ENCODE results near the gene GGACT.

Gene GGACT

DNA sequence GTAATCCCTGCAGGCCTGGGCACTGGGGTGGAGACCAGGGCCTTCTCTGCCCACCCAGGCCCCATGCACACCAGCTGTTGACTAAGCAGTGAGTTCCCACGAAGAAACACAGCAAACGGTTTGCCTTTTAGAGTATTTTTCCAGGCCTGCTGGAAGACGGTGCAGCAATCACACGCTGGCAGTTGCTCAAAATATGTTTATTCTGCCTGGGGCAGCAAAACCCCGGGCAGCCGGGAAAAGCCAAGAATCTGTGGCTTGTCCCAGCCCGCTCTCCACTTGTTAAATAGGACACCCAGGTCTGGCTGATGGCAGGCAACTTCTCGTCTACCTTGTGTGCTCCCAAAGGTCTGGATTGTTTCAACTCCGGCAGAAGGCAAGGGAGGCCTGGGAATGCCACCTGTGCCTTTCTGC, 40.8 kb downstream of the GGACT start:
- DNase-seq (ENCODE audit: low spot score) = no peak

DNA sequence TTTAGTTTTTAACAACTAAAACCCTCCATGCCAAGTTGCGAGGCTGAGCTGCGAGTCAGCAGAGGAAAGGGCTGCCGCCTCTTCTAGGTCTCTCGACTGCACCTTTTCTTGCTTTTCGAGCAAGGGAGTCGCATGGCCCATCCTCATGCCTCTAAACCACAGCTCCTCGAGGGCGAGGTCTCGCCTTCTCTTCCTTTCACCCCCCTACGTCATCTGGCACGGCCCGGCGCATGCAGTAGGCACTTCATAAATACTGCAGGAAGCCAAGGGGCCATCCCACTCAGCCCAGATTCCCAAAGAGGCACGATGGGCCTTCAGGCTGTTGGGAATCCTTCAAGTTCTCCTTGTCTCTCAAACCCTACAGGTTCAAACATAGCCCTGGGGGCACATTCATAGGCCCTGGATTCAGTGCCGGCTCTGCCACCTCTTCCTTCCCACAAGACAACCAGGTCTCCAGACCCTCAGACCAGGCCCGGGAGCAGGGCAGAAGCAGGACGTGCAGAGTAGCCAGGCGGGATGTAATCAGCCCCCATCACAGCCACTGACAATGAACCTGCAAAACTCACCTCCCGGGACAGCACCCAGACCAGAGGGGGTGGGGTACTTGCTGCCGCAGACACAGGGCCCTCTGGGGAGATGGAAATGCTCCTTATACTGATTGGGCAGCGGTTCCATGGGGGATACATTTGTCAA, 41.7 kb downstream of the GGACT start:
- DNase-seq (ENCODE audit: low spot score) = no peak

DNA sequence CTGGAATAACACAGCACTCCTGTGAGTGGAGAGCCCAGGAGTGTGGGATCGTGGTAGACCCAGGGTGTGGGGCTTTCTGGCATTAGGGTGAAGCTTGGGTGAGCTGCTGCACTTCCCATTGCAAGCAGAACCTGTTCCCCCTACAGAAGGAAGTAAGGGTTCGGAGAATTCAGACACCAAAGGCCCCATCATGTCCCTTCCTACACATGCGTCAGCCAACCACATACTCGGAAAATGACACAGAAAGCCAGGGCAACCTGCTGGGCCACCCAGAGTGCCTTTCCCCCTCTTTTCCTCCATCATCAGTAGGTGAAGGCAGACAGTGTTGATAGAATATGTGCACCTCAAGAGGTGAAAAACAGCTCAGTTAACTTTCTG, 42.9 kb downstream of the GGACT start:
- no peak for DNase-seq (ENCODE audit: low spot score)

DNA sequence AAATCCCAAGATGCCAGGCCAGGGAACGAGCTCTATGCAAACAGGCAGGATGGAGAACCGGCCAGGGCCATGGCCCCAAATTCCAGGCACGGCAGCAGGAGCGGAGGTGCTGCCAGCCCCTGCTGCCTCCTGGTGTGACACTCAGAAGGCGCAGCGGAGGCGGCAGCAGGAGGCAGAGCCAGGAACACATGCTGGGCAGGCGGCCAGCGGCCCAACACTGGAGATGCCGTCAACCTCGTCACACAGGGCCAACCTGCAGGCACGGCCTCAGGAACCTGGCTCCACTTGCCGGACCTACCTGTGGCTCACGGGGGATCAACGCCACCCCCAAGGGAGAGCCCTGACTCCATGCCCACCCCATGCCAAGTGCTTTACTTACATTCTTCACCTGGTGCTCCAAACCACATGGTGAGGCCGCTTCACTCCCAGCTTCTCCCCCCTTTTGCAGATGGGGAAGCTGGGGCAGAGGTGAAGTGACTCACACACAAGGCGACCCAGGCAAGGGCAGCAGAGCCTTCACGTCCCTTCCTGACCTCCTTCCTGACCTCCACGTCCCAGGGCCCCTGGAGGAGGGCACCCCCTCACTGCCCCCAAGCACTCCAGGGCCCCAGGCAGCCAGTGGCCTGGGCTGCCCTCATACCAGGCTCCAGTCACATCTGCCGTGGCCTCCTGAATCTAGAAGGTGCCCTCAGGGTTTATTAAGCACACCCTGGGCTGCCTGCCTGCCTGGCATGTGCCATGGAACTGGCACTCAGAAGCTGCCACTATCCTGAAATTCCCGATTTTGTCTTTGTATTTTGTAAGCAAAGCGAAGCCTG, 43.5 kb downstream of the GGACT start:
- DNase-seq (ENCODE audit: low spot score) = no peak

DNA sequence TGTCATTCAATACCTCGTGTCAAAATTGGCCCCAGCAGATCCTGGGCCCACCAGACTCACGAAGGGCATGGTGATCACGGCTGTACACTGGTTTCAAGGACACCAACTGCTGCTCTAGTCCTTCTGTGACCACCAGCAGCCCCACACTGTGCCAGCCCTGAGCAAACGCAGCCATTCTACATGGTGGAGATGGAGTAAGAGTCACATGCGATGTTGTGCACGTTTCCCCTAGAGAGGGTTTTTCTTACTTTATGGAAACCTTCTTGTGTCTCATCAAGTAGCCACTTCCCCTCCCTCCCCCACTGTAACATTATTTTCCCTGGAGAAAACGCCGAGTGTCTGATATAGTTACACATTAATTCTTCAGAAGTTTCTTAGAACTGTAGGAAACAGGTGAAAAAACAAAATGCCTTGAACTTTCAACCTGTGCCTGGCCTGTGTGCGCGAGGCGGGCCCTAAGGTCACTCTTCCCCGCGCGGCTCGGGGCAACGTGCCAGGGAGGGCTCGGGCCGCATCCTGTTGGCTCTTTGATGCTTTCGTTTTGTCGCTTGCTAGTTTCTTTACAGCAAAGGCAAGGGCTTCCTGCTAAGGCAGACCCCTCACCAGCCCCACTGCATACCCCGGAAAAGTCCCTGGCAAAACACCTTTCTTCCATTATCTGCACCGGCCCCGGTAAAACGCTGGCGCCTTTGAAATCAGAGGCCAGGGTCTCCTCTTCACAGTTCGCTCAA, 44.6 kb downstream of the GGACT start:
- no peak for DNase-seq (ENCODE audit: low spot score)

DNA sequence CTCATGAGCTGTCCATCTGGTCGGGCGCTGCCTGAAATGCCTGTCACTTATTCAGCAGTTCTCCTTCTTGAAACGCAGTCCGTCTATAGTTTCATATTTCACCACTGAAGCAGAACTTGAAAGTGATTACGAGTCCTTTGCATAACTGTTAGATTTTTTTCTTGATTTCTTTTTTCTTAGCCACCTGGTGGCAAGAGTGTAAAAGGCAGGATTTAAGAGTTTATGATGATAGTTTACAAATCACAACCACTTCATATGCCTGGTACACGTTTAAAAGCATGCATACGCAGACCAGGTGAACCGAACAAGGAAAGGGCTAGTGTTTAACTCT, 45.8 kb downstream of the GGACT start:
- DNase-seq (ENCODE audit: low spot score) = no peak

DNA sequence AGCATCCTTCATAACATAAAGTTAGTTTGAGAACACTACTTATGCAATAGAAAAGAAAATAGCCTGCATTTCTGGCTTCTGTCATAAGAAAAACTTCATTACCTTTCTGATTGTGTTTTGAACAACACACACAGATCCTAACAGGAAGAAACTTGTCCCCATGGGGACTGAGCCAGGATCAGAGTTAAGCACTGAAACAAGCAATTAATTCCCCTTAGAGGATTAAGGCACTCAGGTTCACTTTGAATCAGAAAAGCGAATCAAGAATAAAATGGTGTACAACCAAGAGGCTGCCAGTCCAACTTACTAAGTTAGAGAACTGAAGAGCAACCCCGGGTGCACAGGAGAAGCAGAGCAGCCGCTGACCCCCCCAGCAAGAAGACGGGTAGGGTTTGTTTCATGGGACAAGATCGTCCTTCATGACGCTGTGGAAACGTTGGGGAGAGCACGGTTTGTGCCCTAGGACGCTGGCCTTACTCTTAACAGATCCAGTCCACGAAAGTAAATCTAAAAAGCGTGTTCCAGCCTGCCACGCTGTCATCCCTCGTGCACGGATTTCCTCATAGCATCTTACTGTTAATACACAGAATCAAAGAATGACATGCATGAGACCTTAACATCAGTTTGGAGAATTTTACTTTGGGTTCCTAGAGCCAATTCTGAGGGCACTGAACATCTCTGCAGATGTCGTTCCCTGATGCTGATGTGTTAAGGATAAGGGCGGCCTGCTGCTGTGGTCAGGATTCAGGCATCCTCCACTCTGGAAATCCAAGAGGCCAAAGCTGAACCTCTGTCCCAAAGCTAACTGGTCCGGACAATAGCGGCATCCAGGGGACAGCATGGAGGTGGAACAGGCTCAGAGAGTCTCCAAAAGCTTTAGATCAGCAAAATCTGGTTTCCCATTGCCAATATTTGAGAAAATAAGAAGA, 46.4 kb downstream of the GGACT start:
- DNase-seq (ENCODE audit: low spot score) = no peak

DNA sequence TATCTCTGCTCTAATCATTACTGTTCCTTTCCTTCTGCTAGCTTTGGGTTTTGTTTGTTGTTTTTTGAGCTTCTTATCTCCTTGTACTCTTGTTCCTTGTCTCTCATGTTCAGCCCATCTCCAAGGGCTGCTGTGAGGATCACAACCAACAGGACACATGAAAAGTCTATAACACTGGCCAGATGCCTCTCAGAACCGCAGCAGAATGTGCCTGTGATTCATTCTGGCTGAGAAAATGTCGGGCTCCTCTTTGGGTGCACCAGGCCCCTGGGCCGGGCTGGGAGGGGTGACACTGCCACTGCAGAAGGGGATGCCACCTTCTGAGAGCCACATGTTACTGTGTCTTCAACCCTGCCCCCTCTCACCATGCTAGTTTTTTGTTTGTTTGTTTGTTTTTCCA, 48.0 kb downstream of the GGACT start:
- DNase-seq (ENCODE audit: low spot score) = no peak

DNA sequence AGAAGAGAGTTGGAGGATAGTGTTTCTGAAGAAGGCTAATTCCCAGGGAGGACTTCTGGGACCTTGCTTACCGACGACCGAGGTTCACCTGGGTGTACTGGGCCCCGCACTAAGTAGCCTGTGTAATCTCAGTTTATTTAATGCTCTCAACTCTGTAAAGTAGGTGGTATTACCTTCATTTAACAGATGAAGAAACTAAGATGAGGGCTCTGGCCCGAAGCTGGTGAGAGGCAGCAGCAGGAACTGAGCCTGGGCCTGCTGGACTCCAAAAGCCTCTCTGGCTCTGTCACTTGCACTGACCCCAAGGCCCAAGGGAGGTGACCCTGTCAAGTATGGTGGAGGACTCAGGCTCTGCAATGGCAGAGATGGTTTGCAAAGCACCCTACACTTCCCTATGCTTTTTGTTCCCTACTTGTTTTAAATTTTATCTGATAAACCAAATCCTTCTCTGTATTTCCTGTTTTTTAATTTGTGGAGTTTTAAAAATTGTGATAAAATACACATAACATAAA, 50.6 kb downstream of the GGACT start:
- DNase-seq (ENCODE audit: low spot score) = no peak

DNA sequence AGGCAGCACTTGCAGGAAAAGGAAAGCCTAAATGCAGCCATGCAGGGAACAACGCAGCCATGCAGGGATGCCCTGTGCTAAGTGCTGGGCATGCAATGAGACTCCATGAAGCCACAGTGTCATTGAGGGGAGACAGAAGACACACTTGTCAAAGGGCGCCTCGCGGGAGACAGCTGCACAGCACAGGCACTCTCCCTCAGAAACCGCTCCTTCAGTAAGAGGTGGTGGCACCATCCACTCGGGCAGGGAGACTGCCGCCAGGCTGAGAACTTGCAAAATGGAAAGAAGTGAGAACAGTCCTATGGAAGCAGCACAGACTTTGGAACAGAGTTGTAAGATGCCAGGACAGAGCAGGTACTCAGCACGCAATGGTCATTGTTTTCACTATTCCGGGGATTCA, 51.1 kb downstream of the GGACT start:
- no peak for DNase-seq (ENCODE audit: low spot score)

DNA sequence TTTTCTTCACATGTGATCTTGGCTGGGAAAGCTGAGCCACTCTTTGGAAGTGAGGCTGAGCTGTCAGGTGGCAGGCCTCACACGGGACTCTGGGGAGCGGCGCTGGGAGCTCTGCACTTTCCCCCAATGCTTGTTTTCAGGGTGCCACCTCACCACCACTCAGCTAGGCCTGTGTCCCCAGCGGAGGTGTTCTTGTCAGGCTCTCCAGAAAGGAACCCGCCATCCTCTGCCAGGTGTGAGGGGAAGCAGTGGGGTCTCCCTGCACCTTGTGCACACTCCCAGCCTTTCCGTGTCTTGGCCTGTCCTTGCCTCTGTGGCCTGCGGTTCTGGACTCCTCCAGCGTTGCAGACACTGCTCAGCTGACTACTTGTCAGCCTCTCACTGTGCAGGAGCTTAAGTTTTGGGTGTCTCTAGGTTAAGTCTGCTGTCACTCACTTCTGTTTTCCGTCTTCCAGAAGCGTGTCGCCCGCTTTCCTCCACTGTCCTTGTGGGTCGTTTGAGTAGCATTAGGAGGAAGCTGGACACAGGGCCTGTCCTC, 51.9 kb downstream of the GGACT start:
- DNase-seq (ENCODE audit: low spot score) = no peak

DNA sequence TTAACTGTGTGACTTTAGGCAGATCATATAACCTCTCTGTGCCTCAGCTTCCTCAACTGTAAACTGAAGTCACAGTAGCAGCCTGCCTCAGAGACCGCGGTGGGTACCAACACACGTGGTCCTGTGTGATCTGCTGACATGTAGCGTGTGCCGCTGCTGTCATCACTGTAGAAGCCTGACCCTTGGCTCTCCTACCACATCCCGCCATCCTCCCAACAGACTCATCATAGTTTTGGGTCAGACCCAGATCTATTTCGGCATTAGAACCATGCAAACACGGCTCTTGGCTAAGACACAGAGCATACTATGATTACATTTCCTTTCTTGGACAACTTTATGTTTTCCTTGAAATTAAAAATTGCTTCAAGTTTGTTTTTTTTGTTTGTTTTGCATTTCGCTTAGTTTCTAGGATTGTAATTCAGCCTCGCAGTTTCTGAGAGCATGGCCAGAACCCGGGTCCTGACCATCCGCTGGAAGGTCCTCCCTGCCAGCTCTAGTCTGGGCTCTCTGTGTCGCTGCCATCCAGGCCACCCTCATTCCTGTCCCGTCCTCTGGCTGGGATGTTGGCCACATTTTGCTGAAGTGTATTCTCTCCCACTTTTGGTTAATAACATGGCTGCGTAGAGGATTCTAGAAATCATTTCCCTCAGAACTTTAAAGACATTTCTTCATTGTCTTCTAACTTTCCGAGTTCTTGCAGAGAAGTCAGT, 53.0 kb downstream of the GGACT start:
- DNase-seq (ENCODE audit: low spot score) = no peak

DNA sequence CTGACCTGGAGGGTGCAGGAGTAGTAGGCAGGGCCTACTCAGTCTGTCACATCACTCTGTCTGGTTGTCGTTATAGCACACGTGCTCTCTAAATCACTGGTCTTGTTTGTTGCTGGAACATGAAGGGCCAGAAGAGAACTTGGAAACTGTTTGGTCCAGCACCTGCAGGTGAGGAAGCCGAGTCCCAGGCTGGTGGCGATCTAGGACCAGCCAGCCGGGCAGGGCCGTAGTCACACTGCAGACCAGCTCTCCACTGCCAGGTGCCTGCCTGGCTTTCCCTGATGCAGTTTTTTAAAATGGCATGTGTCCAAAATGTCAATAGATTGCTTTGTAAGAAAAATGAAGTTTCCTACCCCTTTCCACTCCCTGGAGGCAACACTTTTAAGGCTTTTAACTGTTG, 53.7 kb downstream of the GGACT start:
- DNase-seq (ENCODE audit: low spot score) = no peak

DNA sequence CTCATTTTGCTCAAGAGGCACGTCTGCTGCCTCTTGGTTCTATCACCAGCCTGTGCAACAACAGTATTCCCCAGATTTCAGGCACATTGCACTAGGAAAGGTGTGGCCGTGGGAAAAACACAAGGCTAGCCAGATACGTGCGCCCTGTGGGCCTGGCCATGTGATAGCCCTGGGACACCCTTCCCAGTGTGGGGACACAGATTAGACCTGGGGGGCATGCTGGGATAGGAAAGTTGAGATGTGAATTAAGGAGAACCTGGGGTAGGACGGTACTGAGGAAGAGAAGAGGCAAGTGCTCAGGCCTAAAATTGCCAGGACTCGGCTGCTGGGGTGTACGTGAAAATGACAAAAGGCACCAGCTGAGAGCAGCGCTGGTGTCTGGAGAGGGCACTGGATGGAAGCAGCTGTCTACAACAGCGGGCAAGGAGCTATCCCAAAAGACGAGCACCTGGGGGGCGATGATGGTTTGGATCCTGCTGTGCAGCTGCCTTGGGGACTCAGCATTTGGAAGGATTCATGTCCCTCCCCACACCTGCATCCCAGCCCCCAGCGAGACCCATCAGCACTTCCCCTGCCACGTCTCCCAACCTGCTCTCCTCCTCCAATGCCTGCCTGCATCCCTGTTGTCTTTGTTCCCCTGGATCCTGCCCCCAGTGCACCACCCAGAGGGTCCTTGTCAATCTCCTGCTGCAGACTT, 54.3 kb downstream of the GGACT start:
- no peak for DNase-seq (ENCODE audit: low spot score)

DNA sequence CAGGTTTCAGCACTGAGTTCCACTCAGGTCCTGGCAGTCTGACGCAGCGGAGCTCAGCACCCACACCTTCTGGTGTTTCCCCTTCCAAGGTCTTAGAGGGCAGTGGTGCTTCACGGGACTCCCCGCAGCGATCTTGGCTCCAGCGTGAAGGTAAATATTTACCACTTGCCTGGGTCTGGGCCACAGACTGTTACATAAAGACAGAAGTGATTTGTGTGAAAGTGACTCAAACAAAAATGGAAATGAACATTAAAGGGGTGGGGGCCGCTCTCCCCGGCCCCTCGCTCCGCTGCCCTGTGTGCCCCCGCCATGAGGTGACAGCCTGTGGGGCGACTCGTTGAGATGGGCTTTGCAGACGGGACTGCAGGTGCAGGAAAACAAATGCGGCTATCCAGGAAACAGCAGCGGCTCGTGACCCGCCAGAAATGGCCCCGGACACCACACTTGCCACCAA, 55.0 kb downstream of the GGACT start:
- no peak for DNase-seq (ENCODE audit: low spot score)

DNA sequence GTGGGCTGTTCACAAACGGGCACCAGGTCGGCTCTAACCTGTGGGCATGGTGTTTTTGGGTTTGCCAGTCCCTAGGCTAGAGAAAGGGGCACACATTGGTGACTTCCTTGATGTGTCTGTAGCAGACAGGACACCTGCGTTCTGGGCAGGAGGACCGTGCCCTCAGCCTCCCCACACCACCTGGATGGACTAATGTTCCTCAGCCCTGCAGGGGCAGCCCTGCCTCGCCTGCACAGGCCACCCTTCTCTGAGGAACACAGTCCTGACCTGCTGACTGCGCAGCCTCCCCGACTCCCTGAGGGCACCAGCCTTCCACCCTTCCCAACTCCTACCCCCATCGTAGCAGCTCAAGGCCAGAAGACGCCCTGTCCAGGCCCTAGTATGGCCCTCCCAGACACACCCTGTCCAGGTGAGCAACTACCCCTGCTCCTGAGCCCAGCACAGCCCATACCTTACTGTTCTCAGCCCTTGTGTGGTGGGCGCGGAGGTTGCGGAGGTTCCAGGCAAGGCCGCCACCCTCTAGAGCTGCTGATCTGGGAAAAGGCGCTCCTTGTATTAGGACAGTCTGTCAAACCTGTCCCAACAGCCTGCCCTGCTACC, 55.7 kb downstream of the GGACT start:
- no peak for DNase-seq (ENCODE audit: low spot score)

DNA sequence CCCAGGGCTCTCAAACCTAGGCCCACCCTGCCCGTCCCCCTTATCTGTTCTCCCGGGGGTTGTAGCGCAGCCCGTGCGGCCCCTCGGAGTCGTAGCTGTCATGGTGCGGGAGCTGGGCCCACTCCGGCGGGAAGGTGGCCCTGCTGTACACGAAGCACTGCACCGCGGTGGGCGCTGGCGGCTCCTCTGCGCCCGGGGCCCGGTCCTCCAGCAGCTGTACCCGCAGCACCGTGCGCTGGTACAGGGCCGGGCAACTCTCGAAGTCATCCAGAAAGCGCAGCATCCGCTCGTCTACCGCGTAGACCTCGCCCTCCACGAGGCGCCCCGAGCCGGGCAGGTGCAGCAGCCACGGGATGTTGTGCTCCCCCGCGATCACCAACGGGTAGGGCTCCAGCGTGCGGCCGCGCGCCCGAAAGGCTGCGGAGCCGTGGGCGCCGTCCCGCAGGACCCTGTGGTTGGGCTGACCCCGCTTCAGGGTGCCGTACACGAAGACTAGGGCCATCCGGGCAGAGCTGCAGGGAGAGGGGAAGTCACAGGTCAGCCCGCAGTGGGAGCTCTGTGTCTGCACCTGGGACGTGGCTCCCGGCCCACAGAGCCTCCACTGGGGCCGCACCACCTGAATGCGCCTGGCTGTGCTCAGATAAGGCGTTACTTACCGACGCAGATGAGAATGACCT, 56.4 kb downstream of the GGACT start:
- DNase-seq (ENCODE audit: low spot score) = no peak

DNA sequence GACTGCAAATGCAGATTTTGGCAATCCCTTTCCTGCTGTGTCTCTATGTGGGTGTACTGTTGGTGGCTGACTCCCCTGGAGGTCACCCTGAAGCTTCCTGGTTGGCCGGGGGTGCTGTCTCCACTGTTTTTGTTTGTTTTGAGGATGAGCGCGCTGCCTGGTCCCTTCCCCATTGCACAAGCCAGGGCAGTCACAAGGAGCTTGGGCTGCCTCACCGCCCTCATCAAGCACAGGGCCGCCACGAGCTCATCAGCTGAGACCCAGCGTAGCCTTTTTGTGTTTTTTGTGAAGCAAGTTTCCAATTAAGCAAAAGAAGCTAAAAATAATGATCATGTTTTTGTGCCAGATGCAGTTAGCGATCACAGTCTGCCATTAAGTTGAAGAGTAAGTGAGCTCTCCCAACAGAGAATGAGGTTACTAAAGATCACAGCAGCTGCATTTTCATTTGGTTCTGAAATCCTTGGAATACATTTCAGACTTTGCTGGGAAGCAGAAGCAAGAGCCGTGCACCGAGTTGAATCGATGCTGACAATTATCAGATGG, 57.8 kb downstream of the GGACT start:
- DNase-seq (ENCODE audit: low spot score) = no peak
